Colon (tissue), 2 donors: Measurements from ENCODE around the gene RALGAPB.
A peak's percentile ranks its signal among the peaks of the same experiment; 100 is the strongest.
"Not testable (repeated sequence)": the region's sequence is repeated elsewhere in the genome, so short reads cannot be mapped to it uniquely, and the experiment has no call there.

Source experiments
- FAIRE-seq: peaks from 2 replicates; lab custom pipeline; 2012; peaks lifted over from hg19 to GRCh38; lab: Jason Lieb, UNC
- donor health status: control.
- donor health status: control.

The RALGAPB gene

DNA sequence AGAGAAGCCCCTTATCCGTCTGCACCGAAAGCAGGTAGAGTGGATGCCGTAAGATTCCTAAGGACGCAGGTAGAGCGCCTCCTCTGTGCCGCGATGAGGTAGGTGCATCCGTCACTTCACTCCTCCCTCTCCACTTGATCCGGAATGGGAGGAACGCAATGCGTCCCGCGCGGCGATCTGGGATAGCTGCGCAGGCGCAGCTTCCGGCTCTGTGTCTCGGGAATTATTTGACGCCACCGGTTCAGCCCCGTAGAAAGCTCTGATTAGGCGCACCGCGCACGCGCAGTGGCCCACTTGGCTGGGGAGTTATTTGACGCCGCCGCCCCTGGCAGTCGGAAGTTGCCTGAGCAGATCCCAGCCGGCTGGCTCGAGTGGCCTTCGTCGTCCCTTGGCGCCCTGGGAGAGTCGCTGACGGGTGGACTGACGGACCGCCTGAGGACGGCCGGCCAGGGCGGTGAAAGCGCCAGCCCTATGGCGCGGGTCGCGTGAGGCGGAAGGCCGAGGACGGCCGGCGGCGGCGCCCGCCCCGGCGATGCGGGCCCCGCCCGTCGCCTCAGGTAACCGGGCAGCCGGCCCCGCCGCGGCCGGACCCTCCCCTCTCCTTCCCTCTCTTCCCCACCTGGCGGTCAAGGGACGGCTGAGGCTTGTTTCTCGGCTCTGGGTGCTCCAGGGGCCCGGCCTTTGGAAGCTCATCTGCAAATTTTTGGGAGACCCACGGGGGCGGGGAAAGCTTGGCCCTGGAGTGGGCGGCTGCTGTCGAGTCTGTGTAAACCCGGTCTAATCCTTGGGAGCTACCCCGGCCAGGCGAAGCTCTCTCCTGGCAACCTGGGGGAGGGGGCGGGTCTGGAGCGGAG lies at the start of gene RALGAPB:
Gene RALGAPB, plus strand, starts transcription at position 331 of the 854 bp plus-strand sequence. CDS start 15,590 bp downstream, outside the sequence.
- FAIRE-seq: peak; percentile 43

DNA sequence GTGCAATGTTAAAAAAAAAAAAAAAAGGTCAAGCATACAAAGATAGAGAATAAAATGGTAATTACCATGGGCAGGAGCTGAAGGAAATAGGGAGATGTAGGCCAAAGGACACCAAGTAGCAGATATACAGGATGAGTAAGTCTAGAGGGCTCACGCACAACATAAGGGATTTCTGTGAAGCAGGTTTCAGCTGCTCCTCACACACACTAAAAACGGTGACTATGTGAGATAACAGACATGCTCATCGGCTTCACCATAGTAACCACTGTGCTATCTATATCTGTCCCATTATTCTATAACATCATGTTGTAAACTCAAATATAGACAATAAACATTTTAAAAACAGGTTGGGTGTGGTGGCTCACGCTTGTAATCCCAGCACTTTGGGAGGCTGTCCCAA lies 49.1 kb upstream of the RALGAPB start:
- FAIRE-seq: no peak

DNA sequence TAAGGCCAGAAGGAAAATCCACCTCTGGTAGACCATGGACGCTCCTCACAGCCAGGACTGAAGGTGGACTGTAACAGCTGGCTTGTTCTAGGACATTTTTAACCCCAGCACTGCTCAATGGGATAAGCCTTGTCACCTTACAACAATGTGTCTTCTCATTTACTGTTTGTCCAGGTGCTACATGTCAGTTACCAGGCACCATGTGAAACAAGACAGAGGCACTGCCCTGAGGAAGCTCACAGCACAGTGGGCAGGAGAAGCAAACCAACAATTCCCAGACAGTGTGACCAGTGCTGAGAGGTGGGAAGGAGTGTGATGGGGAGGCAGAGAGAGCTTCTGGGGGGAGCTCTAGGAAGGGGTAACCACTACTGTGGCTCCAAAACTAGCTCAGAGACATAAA lies 48.2 kb upstream of the RALGAPB start:
- no peak for FAIRE-seq

DNA sequence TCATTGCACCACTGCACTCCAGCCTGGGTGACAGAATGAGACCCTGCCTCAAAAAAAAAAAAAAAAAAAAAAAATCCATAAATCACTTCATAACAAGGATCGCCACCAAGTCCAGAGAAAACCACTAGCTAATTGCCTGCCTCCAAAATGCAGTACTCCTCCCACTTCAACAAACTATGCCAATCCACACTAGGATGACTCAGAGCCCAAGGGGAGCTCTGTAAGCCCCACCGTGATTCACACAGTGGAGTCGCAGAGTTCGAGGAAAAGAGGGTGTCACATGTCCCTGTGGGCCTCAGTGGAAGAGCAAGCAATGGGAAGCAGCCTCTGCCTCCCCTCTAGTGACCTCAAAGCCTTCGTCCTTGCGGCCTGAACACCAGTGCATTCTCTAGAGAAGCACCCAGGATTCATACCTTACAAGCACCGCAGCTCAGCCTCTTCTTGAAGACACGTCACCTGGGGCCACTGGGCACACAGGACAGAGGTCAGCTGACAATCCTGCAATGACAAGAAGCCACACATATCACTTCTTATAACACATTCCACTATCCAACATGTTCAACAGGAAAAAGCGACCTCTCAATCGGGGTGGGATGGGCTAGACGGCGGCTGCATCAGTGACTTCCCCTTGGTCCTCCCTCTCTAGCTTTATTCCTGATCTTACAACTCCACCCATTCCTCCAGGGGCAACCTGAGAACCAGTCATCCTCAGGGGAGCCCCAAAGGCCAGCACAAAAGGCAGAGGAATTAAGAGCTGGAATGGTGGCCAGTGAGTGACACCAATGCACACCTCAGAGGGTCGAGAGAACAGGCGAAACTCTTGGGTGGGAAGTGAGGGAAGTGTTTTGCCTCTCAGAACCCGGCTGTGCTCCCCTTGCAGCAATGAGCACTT lies 46.4 kb upstream of the RALGAPB start:
- FAIRE-seq: no peak

- FAIRE-seq: no peak
Measured at GRCh38 chr20:38427655-38428023, 45.0 kb upstream of the RALGAPB start.

DNA sequence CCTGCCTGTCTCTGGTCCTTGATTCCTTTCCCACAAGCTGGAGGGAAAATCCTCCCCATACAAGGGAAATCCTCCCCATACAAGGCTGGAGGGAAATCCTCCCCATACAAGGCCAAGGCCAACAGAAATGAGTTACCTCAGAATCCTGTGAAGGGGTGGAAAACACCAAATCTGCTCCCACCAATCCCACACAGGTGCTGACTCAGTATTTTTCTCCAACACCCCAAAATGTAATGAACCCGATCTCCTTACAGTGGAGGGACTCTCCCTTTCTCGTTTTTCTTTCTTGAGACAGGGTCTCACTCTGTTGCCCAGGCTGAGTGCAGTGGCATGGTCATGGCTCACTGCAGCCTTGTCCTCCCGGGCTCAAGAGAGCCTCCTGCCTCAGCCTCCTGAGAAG lies 43.8 kb upstream of the RALGAPB start:
- no peak for FAIRE-seq

- FAIRE-seq: no peak
Measured at GRCh38 chr20:38429301-38429700, 43.3 kb upstream of the RALGAPB start.

- FAIRE-seq: no peak
Measured at GRCh38 chr20:38430679-38431325, 41.8 kb upstream of the RALGAPB start.

DNA sequence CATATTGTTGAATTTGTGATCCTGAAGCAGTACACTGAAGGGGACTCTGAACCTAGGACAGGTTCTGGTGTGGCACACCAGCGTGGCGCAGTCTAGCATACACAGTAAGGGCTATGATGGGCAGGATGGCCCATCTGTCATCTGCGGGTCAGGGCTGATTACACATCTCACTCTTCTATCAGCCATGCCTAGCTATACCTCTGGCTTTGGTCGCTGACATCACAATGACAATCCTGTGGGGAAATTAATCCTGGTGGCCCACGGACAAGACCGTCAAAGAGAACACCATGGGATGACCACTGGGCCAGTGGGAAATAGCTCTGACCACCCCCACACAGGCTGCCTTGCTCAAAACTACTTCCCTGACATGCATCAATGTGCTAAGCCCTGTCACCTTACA lies 40.4 kb upstream of the RALGAPB start:
- no peak for FAIRE-seq

DNA sequence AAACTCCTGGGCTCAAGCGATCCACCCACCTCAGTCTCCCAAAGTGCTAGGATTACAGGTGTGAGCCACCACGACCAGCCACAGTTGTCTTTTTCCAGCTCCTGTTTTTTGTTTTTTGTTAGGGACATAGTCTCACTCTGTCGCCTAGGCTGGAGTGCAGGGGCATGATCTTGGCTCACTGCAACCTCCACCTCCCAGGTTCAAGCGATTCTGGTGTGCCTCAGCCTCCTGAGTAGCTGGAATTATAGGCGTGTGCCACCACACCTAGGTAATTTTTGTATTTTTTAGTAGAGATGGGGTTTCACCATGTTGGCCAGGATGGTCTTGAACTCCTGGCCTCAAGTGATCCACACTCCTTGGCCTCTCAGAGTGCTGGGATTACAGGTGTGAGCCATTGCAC lies 39.8 kb upstream of the RALGAPB start:
- not testable (repeated sequence) for FAIRE-seq

DNA sequence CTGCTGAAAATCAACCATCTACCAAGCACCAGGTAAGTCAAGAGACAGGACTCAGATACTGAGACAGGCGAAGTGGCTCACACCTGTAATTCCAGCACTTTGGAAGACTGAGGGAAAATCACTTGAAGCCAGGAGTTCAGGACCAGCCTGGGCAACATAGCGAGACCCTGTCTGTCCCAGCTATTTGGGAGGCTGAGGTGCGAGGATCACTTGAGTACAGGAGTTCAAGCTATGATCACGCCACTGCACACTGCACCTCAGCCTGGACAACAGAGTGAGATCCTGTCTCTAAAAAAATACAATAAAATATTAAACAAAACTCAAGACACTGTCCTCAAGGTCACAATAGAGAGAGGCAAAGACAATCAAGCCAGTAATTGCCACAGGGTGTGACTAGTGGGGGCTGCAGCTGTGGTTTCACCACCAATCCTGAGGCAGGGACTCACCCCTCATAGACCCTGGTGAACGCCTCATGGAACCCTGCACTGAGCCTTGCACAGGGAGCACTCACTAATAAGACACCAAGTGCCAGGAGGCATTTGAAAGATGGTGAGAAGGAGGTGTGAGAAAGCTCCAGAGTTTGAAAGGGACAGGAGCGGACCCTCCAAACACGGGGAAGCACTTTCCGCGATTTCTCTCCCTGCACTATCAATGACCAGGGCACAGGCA lies 39.2 kb upstream of the RALGAPB start:
- no peak for FAIRE-seq

DNA sequence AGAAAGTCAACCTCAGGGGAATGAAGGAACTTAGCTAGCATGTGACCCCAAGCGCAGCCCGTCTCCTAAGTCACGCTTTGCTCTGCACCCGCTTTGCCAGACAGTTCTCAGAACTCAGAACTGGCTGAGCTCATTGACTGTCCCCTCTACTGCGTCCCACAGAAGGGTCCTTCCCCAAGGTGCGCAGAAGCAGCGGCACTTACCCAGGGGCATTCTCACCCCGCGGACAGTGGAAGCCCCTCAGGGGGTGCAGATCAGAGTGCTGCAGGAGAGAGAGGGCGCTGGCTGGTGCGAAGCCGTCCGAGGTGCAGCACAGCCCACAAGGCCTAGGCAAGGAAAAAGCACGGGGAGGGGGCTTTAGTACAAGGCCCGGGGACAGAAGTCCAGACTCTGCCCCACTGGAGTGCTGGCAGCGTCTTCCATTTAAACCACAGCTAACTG lies 38.3 kb upstream of the RALGAPB start:
- no peak for FAIRE-seq

DNA sequence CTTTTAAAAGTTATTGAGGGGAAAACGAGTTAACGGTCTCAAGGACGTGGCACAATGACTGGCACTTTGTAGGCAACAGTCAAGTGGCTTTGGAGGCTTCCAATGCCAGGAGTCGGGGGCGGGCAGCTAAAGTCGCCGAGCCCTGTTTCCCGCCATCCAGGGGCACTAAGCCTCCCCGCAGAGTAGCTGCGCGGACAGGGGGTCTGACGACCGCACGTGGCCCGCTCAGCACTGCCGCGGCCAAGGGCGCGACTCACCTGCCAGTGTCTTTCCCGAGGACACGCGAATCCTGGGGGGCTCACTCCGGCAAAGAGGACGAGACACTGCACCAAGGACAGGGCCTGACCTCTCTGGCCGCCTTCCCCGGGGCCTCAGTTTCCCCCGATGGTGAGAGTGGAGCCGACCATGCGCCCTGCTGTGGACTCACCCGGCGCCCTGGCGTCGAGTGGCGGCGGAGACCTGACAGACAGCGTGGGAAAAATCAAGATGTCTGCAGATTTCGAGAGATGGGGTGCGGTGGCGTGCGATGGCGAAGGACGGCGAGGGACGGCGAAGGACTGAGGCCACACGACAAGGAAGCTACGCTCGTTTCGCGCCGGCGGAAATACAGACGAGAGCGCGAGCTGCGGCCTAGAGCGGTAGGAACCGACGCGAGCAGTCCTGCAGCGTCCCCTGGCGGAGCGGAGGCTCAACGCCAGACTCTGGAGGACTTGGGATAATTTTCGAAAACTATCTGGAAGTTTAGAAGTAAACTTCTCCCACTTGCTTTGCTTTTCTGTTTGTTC lies 37.7 kb upstream of the RALGAPB start, which contains the start of gene SNHG17:
Gene SNHG17, minus strand, starts transcription at position 559 of the 785 bp plus-strand sequence.
- FAIRE-seq: no peak

- FAIRE-seq: no peak
Measured at GRCh38 chr20:38435555-38435939, 37.1 kb upstream of the RALGAPB start.

DNA sequence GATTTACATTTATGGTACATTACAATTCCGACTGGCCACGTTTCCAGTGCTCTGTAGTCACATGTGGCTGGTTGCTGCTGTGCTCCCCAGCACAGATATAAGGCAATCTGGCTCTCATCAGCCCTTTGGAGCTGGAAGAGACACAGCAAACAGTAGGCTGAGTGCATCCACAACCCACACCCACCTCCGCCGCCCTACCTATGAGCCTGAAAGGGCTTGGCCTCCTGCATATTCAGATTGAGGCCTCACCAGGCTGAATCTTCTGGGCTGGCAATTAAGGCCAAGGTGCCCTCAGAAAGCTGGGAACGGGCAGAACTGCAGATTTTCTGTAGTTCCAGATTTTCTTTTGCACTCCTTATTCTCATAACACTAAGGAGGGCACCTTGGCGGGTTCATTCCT lies 34.8 kb upstream of the RALGAPB start:
- FAIRE-seq: no peak

DNA sequence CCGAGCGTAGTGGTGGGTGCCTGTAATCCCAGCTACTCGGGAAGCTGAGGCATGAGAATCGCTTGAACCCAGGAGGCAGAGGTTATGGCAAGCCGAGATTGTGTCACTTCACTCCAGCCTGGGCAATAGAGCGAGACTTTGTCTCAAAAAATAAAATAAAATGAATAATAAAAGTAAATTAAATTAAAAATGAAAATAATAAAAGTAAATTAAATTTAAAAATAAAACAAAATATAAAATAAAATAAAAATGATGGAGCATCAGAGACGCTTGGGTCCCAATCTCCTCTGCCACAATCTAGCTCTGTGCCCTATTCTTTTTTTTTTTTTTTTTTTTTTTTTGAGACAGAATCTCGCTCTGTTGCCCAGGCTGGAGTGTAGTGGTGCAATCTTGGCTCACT lies 31.5 kb upstream of the RALGAPB start:
- not testable (repeated sequence) for FAIRE-seq

DNA sequence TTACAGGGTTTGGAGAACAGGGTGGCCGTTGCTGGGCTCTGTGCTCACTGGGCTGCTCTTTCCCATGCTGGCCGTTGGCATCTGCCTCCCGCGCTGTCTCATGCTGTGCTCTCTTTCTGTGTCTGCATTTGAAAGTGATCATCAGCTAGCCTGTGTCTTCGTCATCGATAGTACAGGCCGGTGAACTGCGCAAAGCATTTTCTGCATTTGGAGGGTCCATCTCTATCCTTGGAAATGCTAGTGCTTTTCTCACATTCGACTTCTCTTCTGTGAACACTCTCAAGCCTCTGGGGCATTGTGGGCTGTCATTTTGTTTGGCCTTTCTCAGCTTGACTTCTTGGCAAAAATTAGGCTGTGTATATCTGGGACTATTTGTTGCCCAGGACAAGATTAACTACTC lies 30.7 kb upstream of the RALGAPB start:
- no peak for FAIRE-seq

DNA sequence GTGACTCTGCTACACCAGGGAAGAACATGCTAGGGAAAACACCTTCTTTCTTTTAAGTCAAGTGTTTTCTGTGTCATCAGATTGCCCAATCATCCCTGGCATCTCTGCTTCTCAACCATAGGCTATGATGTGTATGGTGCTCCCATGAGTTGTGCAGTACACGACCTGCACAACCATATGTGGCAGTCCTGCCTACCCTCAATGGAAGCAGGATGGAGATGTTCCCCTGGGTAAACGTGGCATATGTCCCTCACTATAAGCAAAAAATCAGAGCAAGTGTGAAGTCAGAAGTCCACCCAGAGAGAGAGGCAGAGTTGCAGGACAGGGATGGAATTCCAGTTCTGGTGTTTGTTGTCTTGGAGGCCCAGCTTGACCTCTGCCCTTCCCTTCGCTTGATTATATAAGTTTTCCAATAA lies 27.3 kb upstream of the RALGAPB start:
- FAIRE-seq: no peak

DNA sequence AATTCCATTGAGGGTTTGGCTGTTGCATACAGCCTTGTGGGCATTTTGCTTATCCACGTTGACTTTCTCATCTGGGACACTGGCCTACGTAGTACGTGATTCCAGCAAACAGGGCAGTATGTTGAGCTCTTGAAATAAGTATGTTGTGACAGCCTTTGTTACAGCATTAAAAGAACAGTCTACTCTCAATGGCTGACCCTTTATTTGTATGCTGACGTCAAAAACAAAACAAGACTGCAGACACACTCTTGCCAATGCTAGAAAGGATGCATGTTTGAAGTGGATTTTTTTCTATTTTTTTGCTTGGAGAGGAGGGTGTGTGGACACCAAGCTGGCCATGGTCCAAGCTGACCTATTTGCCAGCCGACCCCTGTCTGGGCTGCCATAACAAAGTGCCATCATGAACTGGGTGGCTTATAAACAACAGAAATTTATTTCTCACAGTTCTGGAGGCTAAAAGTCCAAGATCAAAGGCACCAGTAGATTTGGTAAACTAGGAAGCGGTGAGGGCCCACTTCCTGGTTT lies 26.7 kb upstream of the RALGAPB start:
- FAIRE-seq: no peak

- FAIRE-seq: no peak
Measured at GRCh38 chr20:38446441-38447209, 26.0 kb upstream of the RALGAPB start.
